Adrenal gland (tissue), 12 donors: Measurements from ENCODE around the gene VSIG10. TPM values are rescaled to one million over a fixed set of nuclear protein-coding genes. Genes with fewer than 3 reads are reported as not detected.

Experiments used
- DNase-seq, 7 donors: peaks; one replicate each; pipeline ENCODE4 v3.0.0-alpha.2; 2019 to 2020
- H3K27ac ChIP-seq, 5 donors: fragments of 200-600 bp; sonication (generic) in 4 of 5; 1 replicate in 3 of 5; 2 replicates in 2 of 5; pipeline versions ENCODE4 v1.5.1 to v1.8.0; 2016 to 2020; ENCODE audit warnings: mild to moderate bottlenecking in 1 of 5
- H3K27me3 ChIP-seq: fragments of 200-600 bp; 2 replicates; pipeline ENCODE4 v1.8.0; 2021
- H3K36me3 ChIP-seq, 2 donors: fragments of 200-600 bp; replicated peaks in 1 of 2; 1 replicate in 1 of 2; 2 replicates in 1 of 2; pipeline versions ENCODE4 v1.5.1 to v1.8.0; 2018 to 2022
- H3K4me1 ChIP-seq, 2 donors: fragments of 200-600 bp; replicated peaks in 1 of 2; 1 replicate in 1 of 2; 2 replicates in 1 of 2; pipeline versions ENCODE4 v1.5.1 to v1.8.0; 2018 to 2021
- H3K4me3 ChIP-seq, 4 donors: fragments of 200-600 bp; sonication (generic) in 3 of 4; one replicate each; pipeline ENCODE4 v1.5.1; 2016 to 2018
- H3K9me3 ChIP-seq, 3 donors: fragments of 200-600 bp; sonication (generic) in 1 of 3; replicated peaks in 1 of 3; 1 replicate in 2 of 3; 2 replicates in 1 of 3; pipeline versions ENCODE4 v1.5.1 to v1.8.0; 2016 to 2021
- CTCF ChIP-seq, 6 experiments: fragments of 450-650 bp in 4 of 6; fragments of 200-600 bp in 2 of 6; sonication (generic) in 1 of 6; IDR thresholded peaks; 1 replicate in 5 of 6; 2 replicates in 1 of 6; pipeline versions ENCODE4 v1.5.1 to v1.8.0; 2016 to 2021; ENCODE audit warnings: antibody characterized with exemption in 6 of 6, mild to moderate bottlenecking in 2 of 6, moderate library complexity in 1 of 6
- POLR2A ChIP-seq, 2 donors: fragments of 450-650 bp; IDR thresholded peaks; one replicate each; pipeline ENCODE4 v1.6.1; 2017; ENCODE audit warnings: antibody characterized with exemption in 2 of 2, mild to moderate bottlenecking in 2 of 2, moderate library complexity in 1 of 2
- WGBS, 4 donors: extraction: QIAGEN DNeasy Blood & Tissue Kit in 2 of 4; methylation state at CpG; one replicate each; pipeline versions ENCODE4 v1.1.5 to v1.1.7; 2013 to 2017; 5-methylcytosine and 5-hydroxymethylcytosine counted together
- intact Hi-C, 2 donors: fragments of 100-400 bp; cut with DNase I; formaldehyde crosslinking; loops; one replicate each; pipeline versions ENCODE4 v1.14.1 to v1.15.0; 2022 to 2023
- polyA plus RNA-seq, 3 donors: library from polyadenylated mRNA; stranded (reverse); fragments of 200-250 nt in 2 of 3; fragments of 350-450 nt in 1 of 3; fragmentation: Illumina TruSeq in 1 of 3; extraction: RNeasy Lipid Tissue Mini Kit (QIAGEN cat#74804) in 1 of 3; gene quantifications; one replicate each; pipeline ENCODE4 v1.2.3, GENCODE V29; 2013 to 2014
- small RNA-seq, 2 donors: library from RNA; depleted of rRNA; stranded (forward); fragments of <200 nt; gene quantifications; one replicate each; pipeline ENCODE3, GENCODE V24; 2016
- total RNA-seq, 9 donors: library from RNA; depleted of rRNA in 4 of 9; stranded (reverse); fragments of >200 nt in 4 of 9; fragments of 120-200 nt in 1 of 9; fragmentation: NEBNext Ultra II Directional in 1 of 9; extraction: Animal tissue kit (Norgen Biotek cat#: 25700) in 1 of 9; gene quantifications; one replicate each; pipeline versions ENCODE4 v1.1.0 to v1.2.4, GENCODE V29; 2013 to 2023
- donor health status: healthy with polysubstance abuse.
- donor health status: Bipolar disorder and iron deficiency.
- donor health status: DM: yes; HTN: yes; CAD: no.
- donor health status: DM: no; HTN: no; CAD: no.
- donor health status: DM: no; HTN: no; CAD: no.
- donor health status: DM: yes; HTN: yes; CAD: no.

VSIG10 gene
- total and polyA plus RNA-seq, 12 donors = 22.6 to 87.6 (median 53.0) TPM

- TF ChIP-seq POLR2A (IDR thresholded peaks at IDR 0.05) (peak in 1 of 2 donors; percentile 65), CTCF (IDR thresholded peaks at IDR 0.05) (no peak)
- Histone ChIP-seq H3K9me3 (no peaks in the 10 kb centered on the region), H3K4me3 (peak within 1 kb of the TSS in 3 of 4 donors; percentile 1 to 84 (median 64)), H3K4me1 (peaks cover 5 to 17% of the 10 kb centered on the region in 2 donors), H3K27ac (peak within 1 kb of the TSS in 2 of 5 donors; percentile 13 to 38), H3K36me3 (peaks cover 0 to 12% of the 10 kb centered on the region in 2 donors), H3K27me3 (no peaks in the 10 kb centered on the region)
- WGBS, 4 donors = 0% methylated on average over 9 to 61 of the region's 61 CpGs
- intact Hi-C loops = loop anchor here in 1 of 2 donors (10.0 kb wide), 1 partner anchor 142 kb away; no protein-coding TSS in a partner anchor
- DNase-seq = peak; percentile 97 to 99 (median 99)
Measured at GRCh38 chr12:118016424-118017264, 87.2 kb downstream of the VSIG10 start, which contains the start of gene RFC5. TSS of gene RFC5 (plus strand) at chr12:118016703. CDS start at chr12:118016828, 125 bp downstream.

GRCh38 chr12:118015944-118016343 lies 87.9 kb downstream of the VSIG10 start:
- Histone ChIP-seq H3K27me3 (no peaks in the 10 kb centered on the region), H3K27ac (peak overlapping the region in 1 of 5 donors; percentile 27), H3K4me1 (peaks cover 5 to 17% of the 10 kb centered on the region in 2 donors), H3K36me3 (peaks cover 0 to 12% of the 10 kb centered on the region in 2 donors), H3K4me3 (peak overlapping the region in 2 of 4 donors; percentile 64 to 84), H3K9me3 (no peaks in the 10 kb centered on the region)
- WGBS, 4 donors = 15 to 19% (median 18%) methylated on average over 9 of the region's 9 CpGs
- intact Hi-C loops = loop anchor here in 1 of 2 donors (10.0 kb wide), 1 partner anchor 141 kb away; no protein-coding TSS in a partner anchor
- no peak for TF ChIP-seq POLR2A (IDR thresholded peaks at IDR 0.05)
- DNase-seq = peak in 1 of 7 donors; percentile 15

GRCh38 chr12:118015306-118015705 lies 88.5 kb downstream of the VSIG10 start:
- 89 to 100% (median 92%) methylated on average over 2 of the region's 2 CpGs for WGBS, 4 donors
- peaks cover 5 to 17% of the 10 kb centered on the region in 2 donors for H3K4me1 ChIP-seq
- TF ChIP-seq CTCF (IDR thresholded peaks at IDR 0.05) (no peak), POLR2A (IDR thresholded peaks at IDR 0.05) (no peak)
- H3K4me3 ChIP-seq = no peak overlapping the region
- intact Hi-C loops = loop anchor here in 1 of 2 donors (10.0 kb wide), 1 partner anchor 141 kb away; no protein-coding TSS in a partner anchor
- DNase-seq = no peak
- H3K9me3 ChIP-seq = no peaks in the 10 kb centered on the region
- H3K27me3 ChIP-seq = no peaks in the 10 kb centered on the region
- H3K36me3 ChIP-seq = peaks cover 0 to 6% of the 10 kb centered on the region in 2 donors
- no peak overlapping the region for H3K27ac ChIP-seq

Small RNAs within 50 kb of the gene (small RNA-seq; reads per million reads assigned to genes)
- gene AC131159.1 = 0 reads per million in 2 donors

Other genes starting within 250 kb of the VSIG10 start
- 1 to 10 TPM in 2 of 9 donors, under 1 TPM in 4, not detected in 3; 0.03 to 2.7 (median 0.56) TPM for gene KSR2, start 135.0 kb downstream of the VSIG10 start, total RNA-seq
- 1 to 10 TPM in 2 of 3 donors, under 1 TPM in 1; 0.20 to 1.4 (median 1.4) TPM for gene KSR2, start 135.0 kb downstream of the VSIG10 start, polyA plus RNA-seq
- gene RFC5, start 87.3 kb downstream of the VSIG10 start, total RNA-seq = 10 to 100 TPM in 4 of 9 donors, 1 to 10 TPM in 5; 5.8 to 28.0 (median 9.4) TPM
- gene RFC5, start 87.3 kb downstream of the VSIG10 start, polyA plus RNA-seq = 1 to 10 TPM; 6.6 to 8.6 (median 7.8) TPM
- gene WSB2, start 42.8 kb downstream of the VSIG10 start, total RNA-seq = 100 to 1,000 TPM in 7 of 9 donors, 10 to 100 TPM in 2; 95.2 to 201 (median 106) TPM
- gene WSB2, start 42.8 kb downstream of the VSIG10 start, polyA plus RNA-seq = 100 to 1,000 TPM in 1 of 3 donors, 10 to 100 TPM in 2; 50.0 to 162 (median 60.8) TPM
- gene PEBP1, start 32.1 kb upstream of the VSIG10 start, total RNA-seq = 1,000 to 10,000 TPM; 1,179 to 3,690 (median 2,563) TPM
- 1,000 to 10,000 TPM; 1,847 to 2,719 (median 2,102) TPM for gene PEBP1, start 32.1 kb upstream of the VSIG10 start, polyA plus RNA-seq